Activated CD4-positive, alpha-beta memory T cell treated with anti-CD3 and anti-CD28 coated beads, Interleukin-2, amount 10 ng/mL, durations not matched to agents 7 days and 5 days (primary cell): ENCODE results near the gene OR51V1. TPM values are rescaled to one million over a fixed set of nuclear protein-coding genes. Genes with fewer than 3 reads are reported as not detected.
"Not testable (repeated sequence)": the region's sequence is repeated elsewhere in the genome, so short reads cannot be mapped to it uniquely, and the experiment has no call there.

ENCODE experiments used
- CTCF ChIA-PET: fragments of 350-600 bp; sonication (Branson Sonifier 250); formaldehyde crosslinking; loops from one replicate; lab custom pipeline; 2021; ENCODE audit warnings: antibody characterized with exemption, inconsistent platforms; lab: Charles Lee
- POLR2A ChIA-PET: fragments of 350-600 bp; sonication (Branson Sonifier 250); formaldehyde crosslinking; loops from one replicate; lab custom pipeline; 2021; ENCODE audit warnings: antibody characterized with exemption; lab: Charles Lee
- DNase-seq: peaks from one replicate; pipeline ENCODE4 v3.0.0-alpha.2; 2020
- H3K27ac Mint-ChIP-seq: one replicate; pipeline ENCODE4 v1.8.0; 2021; ENCODE audit warnings: mild to moderate bottlenecking, mixed read lengths
- H3K27me3 Mint-ChIP-seq: one replicate; pipeline ENCODE4 v1.8.0; 2021; ENCODE audit warnings: mixed read lengths
- H3K36me3 Mint-ChIP-seq: one replicate; pipeline ENCODE4 v1.8.0; 2021; ENCODE audit warnings: low read depth, mixed read lengths
- H3K4me1 Mint-ChIP-seq: one replicate; pipeline ENCODE4 v1.8.0; 2021; ENCODE audit warnings: mixed read lengths
- H3K4me3 Mint-ChIP-seq: one replicate; pipeline ENCODE4 v1.8.0; 2021; ENCODE audit warnings: mild to moderate bottlenecking, mixed read lengths
- H3K9me3 Mint-ChIP-seq: one replicate; pipeline ENCODE4 v1.8.0; 2021; ENCODE audit warnings: mixed read lengths
- total RNA-seq, 2 experiments: library from RNA; stranded (reverse); gene quantifications; one replicate each; pipeline ENCODE4 v1.2.3, GENCODE V29; 2021

OR51V1 gene, protein sequence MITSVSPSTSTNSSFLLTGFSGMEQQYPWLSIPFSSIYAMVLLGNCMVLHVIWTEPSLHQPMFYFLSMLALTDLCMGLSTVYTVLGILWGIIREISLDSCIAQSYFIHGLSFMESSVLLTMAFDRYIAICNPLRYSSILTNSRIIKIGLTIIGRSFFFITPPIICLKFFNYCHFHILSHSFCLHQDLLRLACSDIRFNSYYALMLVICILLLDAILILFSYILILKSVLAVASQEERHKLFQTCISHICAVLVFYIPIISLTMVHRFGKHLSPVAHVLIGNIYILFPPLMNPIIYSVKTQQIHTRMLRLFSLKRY
- not detected for total RNA-seq

DNA sequence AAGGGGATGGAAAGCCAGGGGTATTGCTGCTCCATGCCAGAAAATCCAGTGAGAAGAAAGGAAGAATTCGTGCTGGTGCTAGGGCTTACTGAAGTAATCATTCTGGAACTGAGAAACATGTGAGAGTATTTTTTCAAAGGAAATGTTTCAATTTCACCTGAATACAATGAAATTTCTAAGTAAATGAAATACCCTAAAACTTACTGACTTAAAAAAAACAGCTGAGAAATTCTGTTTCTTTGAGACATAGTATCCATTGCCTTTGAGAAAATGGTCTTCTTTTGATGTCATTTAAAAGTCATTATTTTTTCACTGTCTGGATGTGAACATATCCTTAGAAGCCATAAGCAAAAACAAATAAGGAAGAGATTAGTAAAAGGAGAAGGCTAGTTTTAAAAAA lies at the start of gene OR51V1:
Gene OR51V1, minus strand, starts transcription at position 101 of the 400 bp plus-strand sequence. Its CDS starts 0 bp downstream, at position 101.
- POLR2A ChIA-PET = no interaction called here
- Mint-ChIP-seq H3K36me3 (no peaks in the 10 kb centered on the region), H3K27ac (no peak within 1 kb of the TSS), H3K4me1 (no peaks in the 10 kb centered on the region), H3K9me3 (no peaks in the 10 kb centered on the region), H3K4me3 (no peak within 1 kb of the TSS), H3K27me3 (no peaks in the 10 kb centered on the region)
- CTCF ChIA-PET = no interaction called here
- DNase-seq = no peak

DNA sequence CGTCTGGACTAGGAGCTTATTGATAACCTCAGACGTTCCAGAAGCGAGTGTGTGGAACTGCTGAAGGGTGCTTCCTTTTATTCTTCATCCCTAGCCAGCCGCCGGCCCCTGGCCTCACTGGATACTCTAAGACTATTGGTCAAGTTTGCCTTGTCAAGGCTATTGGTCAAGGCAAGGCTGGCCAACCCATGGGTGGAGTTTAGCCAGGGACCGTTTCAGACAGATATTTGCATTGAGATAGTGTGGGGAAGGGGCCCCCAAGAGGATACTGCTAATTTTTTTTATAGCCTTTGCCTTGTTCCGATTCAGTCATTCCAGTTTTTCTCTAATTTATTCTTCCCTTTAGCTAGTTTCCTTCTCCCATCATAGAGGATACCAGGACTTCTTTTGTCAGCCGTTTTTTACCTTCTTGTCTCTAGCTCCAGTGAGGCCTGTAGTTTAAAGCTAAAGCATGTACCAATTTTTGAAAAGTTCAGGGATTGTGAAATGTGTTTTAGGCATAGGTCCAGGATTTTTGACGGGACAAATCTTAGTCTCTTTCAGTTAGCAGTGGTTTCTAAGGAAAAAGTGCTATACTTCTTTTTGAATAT lies 49.4 kb upstream of the OR51V1 start, which contains the start of gene HBG1:
Gene HBG1, minus strand, starts transcription at position 51 of the 590 bp plus-strand sequence. CDS start 53 bp downstream, outside the sequence.
- H3K4me3 Mint-ChIP-seq, H3K4me1 Mint-ChIP-seq, H3K27ac Mint-ChIP-seq, POLR2A ChIA-PET, DNase-seq, H3K27me3 Mint-ChIP-seq, H3K9me3 Mint-ChIP-seq, CTCF ChIA-PET, H3K36me3 Mint-ChIP-seq: not testable (repeated sequence)

- H3K36me3 Mint-ChIP-seq, H3K27me3 Mint-ChIP-seq, H3K4me1 Mint-ChIP-seq, H3K9me3 Mint-ChIP-seq, H3K27ac Mint-ChIP-seq, CTCF ChIA-PET, H3K4me3 Mint-ChIP-seq, DNase-seq, POLR2A ChIA-PET: not testable (repeated sequence)
Measured at GRCh38 chr11:5248498-5248897, 48.0 kb upstream of the OR51V1 start.

DNA sequence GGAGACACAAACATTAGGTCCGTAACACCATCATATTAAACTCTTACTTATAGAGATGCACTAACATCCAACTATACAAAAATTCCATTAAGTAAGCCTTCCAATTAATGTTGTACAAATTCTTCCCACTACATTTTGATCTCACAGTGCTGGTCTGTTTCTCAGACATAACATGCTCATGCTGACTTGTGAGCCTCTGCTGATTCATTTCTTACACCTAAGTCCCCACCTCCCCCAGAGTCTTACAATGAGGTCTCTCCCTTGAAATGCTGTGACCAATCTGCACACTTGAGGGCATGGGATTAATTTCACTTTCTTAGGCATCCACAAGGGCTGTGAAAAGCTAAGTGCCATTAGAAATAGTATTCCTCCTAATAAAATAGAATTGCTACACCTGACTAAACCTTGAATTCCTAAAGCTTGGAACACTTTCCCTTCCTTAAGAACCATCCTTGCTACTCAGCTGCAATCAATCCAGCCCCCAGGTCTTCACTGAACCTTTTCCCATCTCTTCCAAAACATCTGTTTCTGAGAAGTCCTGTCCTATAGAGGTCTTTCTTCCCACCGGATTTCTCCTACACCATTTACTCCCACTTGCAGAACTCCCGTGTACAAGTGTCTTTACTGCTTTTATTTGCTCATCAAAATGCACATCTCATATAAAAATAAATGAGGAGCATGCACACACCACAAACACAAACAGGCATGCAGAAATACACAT lies 47.1 kb upstream of the OR51V1 start:
- Mint-ChIP-seq H3K27me3 (no peaks in the 10 kb centered on the region), H3K27ac (no peak overlapping the region), H3K4me3 (no peak overlapping the region), H3K36me3 (no peaks in the 10 kb centered on the region), H3K9me3 (no peaks in the 10 kb centered on the region), H3K4me1 (no peaks in the 10 kb centered on the region)
- CTCF ChIA-PET = no interaction called here
- POLR2A ChIA-PET = no interaction called here
- DNase-seq = no peak

- CTCF ChIA-PET = no interaction called here
- Mint-ChIP-seq H3K27me3 (no peaks in the 10 kb centered on the region), H3K36me3 (no peaks in the 10 kb centered on the region), H3K27ac (no peak overlapping the region), H3K9me3 (no peaks in the 10 kb centered on the region), H3K4me3 (no peak overlapping the region), H3K4me1 (no peaks in the 10 kb centered on the region)
- DNase-seq = no peak
- POLR2A ChIA-PET = no interaction called here
Measured at GRCh38 chr11:5246772-5247471, 46.4 kb upstream of the OR51V1 start.

- DNase-seq = no peak
- Mint-ChIP-seq H3K9me3 (no peaks in the 10 kb centered on the region), H3K4me3 (no peak overlapping the region), H3K4me1 (no peaks in the 10 kb centered on the region), H3K36me3 (no peaks in the 10 kb centered on the region), H3K27ac (no peak overlapping the region), H3K27me3 (no peaks in the 10 kb centered on the region)
- ChIA-PET POLR2A (no interaction called here), CTCF (no interaction called here)
Measured at GRCh38 chr11:5245155-5245554, 44.7 kb upstream of the OR51V1 start.

GRCh38 chr11:5243816-5244180 lies 43.3 kb upstream of the OR51V1 start:
- Mint-ChIP-seq H3K27me3 (no peaks in the 10 kb centered on the region), H3K4me1 (no peaks in the 10 kb centered on the region), H3K9me3 (no peaks in the 10 kb centered on the region), H3K36me3 (no peaks in the 10 kb centered on the region), H3K4me3 (no peak overlapping the region), H3K27ac (no peak overlapping the region)
- CTCF ChIA-PET = no interaction called here
- DNase-seq = no peak
- POLR2A ChIA-PET = no interaction called here

DNA sequence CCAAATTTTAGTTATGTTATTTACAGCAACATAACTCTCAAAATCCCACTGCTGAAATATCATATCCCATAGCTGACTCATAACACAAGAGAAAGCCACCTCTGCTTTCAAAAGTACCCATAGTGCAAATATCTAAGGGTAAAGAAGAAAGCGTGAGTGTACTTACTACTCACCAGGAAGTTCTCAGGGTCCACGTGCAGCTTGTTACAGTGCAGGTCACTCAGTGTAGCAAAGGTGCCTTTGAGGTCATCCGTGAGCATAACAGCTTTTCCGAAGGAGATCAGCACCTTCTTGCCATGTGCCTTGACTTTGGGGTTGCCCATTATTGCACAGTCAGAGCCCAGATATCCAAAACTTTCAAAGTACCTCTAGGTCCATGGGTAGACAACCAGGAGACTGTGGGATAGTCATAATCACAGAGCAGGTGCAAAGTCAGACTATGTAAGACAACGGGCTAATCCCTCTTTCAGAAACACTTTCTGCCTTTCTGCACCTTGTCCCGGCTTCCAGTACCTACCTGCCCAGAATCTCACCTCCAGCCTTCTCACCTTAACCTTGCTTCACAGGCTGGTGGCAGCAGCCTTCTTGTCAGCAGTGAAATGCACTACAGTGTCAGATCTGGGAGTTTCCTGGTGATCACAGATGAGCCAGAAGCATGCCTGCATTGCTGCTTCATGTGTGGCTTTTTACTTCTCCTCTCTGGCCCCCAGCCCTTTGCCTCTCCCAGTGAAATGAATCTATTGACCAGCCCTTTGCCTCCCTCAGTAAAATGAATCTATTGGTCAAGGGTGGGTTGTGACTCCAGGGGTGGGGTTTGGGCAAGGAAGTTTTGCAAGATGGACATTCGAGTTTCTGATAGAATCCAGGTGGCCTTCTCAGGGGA lies 42.7 kb upstream of the OR51V1 start:
- no peaks in the 10 kb centered on the region for H3K4me1 Mint-ChIP-seq
- H3K27me3 Mint-ChIP-seq = no peaks in the 10 kb centered on the region
- ChIA-PET POLR2A (no interaction called here), CTCF (no interaction called here)
- no peak overlapping the region for H3K4me3 Mint-ChIP-seq
- no peak overlapping the region for H3K27ac Mint-ChIP-seq
- no peaks in the 10 kb centered on the region for H3K36me3 Mint-ChIP-seq
- no peaks in the 10 kb centered on the region for H3K9me3 Mint-ChIP-seq
- no peak for DNase-seq

GRCh38 chr11:5242208-5242607 lies 41.7 kb upstream of the OR51V1 start:
- no peak overlapping the region for H3K27ac Mint-ChIP-seq
- POLR2A ChIA-PET = no interaction called here
- H3K9me3 Mint-ChIP-seq = no peaks in the 10 kb centered on the region
- CTCF ChIA-PET = no interaction called here
- no peaks in the 10 kb centered on the region for H3K27me3 Mint-ChIP-seq
- no peak overlapping the region for H3K4me3 Mint-ChIP-seq
- no peak for DNase-seq
- H3K36me3 Mint-ChIP-seq = no peaks in the 10 kb centered on the region
- no peaks in the 10 kb centered on the region for H3K4me1 Mint-ChIP-seq

GRCh38 chr11:5241458-5241857 lies 41.0 kb upstream of the OR51V1 start:
- Mint-ChIP-seq H3K36me3 (no peaks in the 10 kb centered on the region), H3K9me3 (no peaks in the 10 kb centered on the region), H3K4me3 (no peak overlapping the region), H3K27ac (no peak overlapping the region), H3K4me1 (no peaks in the 10 kb centered on the region), H3K27me3 (no peaks in the 10 kb centered on the region)
- POLR2A ChIA-PET = no interaction called here
- CTCF ChIA-PET = no interaction called here
- DNase-seq = no peak

GRCh38 chr11:5240458-5240857 lies 40.0 kb upstream of the OR51V1 start:
- no peak overlapping the region for H3K4me3 Mint-ChIP-seq
- no peaks in the 10 kb centered on the region for H3K4me1 Mint-ChIP-seq
- DNase-seq = no peak
- H3K36me3 Mint-ChIP-seq = no peaks in the 10 kb centered on the region
- no peaks in the 10 kb centered on the region for H3K27me3 Mint-ChIP-seq
- ChIA-PET POLR2A (no interaction called here), CTCF (no interaction called here)
- H3K27ac Mint-ChIP-seq = no peak overlapping the region
- H3K9me3 Mint-ChIP-seq = no peaks in the 10 kb centered on the region

- Mint-ChIP-seq H3K36me3 (no peaks in the 10 kb centered on the region), H3K27ac (no peak overlapping the region), H3K27me3 (no peaks in the 10 kb centered on the region), H3K4me3 (no peak overlapping the region), H3K4me1 (no peaks in the 10 kb centered on the region), H3K9me3 (no peaks in the 10 kb centered on the region)
- ChIA-PET POLR2A (no interaction called here), CTCF (no interaction called here)
- no peak for DNase-seq
Measured at GRCh38 chr11:5240056-5240455, 39.6 kb upstream of the OR51V1 start.
